ENCODE results near the gene BAIAP3.

DNA sequence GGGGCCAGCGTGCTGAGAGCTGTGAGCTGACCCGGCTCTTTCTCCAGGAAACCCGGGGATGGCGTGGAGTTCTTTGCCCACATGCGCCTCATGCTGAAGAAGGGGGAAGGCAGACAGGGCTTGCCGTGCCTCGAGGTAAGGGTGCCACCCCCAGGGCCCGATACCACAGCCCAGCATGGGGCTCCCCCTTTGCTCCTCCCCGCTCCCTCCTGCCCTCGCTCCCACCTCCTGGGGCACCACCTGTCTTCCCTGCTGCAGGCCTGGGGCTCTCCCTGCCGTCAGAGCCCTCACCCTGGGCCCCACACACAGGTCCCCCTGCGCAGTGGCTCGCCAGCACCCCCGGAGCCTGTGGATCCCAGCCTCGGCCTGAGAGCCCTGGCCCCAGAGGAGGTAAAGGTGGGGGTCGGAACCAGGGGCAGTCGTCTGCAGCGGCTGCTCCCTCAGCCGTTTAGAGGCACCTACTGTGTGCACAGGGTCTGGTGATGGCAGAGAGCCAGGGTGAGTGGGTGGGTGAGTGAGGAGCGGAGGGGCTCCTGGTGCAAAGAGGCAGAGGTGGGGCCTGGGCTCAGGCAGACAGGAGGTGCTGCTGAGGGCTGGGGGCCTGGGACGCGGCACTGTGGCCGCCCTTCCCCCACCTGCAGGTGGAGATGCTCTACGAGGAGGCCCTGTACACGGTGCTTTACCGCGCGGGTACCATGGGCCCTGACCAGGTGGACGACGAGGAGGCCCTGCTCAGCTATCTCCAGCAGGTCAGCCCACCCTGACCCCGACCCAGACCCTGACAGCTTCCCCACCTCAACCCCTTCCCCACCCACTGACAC, 5.6 kb downstream of the BAIAP3 start:
- TF ChIP-seq SP1 (IDR thresholded peaks at IDR 0.05): no peak
- no peak for TF ChIP-seq SUZ12 (IDR thresholded peaks at IDR 0.05)
- TF ChIP-seq, protein P1, sequence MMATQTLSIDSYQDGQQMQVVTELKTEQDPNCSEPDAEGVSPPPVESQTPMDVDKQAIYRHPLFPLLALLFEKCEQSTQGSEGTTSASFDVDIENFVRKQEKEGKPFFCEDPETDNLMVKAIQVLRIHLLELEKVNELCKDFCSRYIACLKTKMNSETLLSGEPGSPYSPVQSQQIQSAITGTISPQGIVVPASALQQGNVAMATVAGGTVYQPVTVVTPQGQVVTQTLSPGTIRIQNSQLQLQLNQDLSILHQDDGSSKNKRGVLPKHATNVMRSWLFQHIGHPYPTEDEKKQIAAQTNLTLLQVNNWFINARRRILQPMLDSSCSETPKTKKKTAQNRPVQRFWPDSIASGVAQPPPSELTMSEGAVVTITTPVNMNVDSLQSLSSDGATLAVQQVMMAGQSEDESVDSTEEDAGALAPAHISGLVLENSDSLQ (IDR thresholded peaks at IDR 0.05): no peak
- TF ChIP-seq L3MBTL2 (conservative IDR thresholded peaks at IDR 0.05): no peak
- no peak for TF ChIP-seq ARNT (IDR thresholded peaks at IDR 0.05)
- no peak for TF ChIP-seq FOXM1 (IDR thresholded peaks at IDR 0.05; ENCODE audit: borderline replicate concordance)

All from HEK293T (cell line).